GM06990 (cell line): ENCODE results near the gene ONECUT3.

Source experiments
- DNase-seq: peaks from one replicate; pipeline ENCODE4 v3.0.0-alpha.2; 2011; ENCODE audit not compliant: insufficient read length; ENCODE audit errors: extremely low read depth
- H3K27me3 ChIP-seq: replicated peaks from 2 replicates; pipeline ENCODE4 v1.6.0; 2011; ENCODE audit warnings: low read length; ENCODE audit not compliant: control insufficient read depth, insufficient read depth
- H3K36me3 ChIP-seq: 2 replicates; pipeline ENCODE4 v1.5.1; 2011; ENCODE audit warnings: low read length; ENCODE audit not compliant: control insufficient read depth, insufficient read depth
- H3K4me3 ChIP-seq: replicated peaks from 2 replicates; pipeline ENCODE4 v1.5.1; 2011; ENCODE audit warnings: low read depth, mild to moderate bottlenecking, control low read depth, low read length
- CTCF ChIP-seq: IDR thresholded peaks from 2 replicates; pipeline ENCODE4 v1.5.1; 2011; ENCODE audit warnings: low read length, control low read depth, mild to moderate bottlenecking, inconsistent platforms; ENCODE audit not compliant: insufficient read depth, poor library complexity, severe bottlenecking

Gene ONECUT3

GRCh38 chr19:1807695-1808394, 54.5 kb downstream of the ONECUT3 start:
- TF ChIP-seq CTCF, result no peak
- DNase-seq, result no peak
- Histone ChIP-seq H3K4me3 (no peak overlapping the region), H3K36me3 (no peaks in the 10 kb centered on the region), H3K27me3 (no peaks in the 10 kb centered on the region; the same call in 1 of the 2 replicates)

- Histone ChIP-seq H3K27me3 (no peaks in the 10 kb centered on the region; the same call in 1 of the 2 replicates), H3K4me3 (no peak overlapping the region), H3K36me3 (no peaks in the 10 kb centered on the region)
- no peak for DNase-seq
- TF ChIP-seq CTCF, result no peak
These were observed 55.1 kb downstream of the ONECUT3 start for GRCh38 chr19:1808395-1808731.

- H3K27me3 ChIP-seq, result no peaks in the 10 kb centered on the region; the same call in 1 of the 2 replicates
- no peak for DNase-seq
- TF ChIP-seq CTCF, result no peak
- no peak overlapping the region for H3K4me3 ChIP-seq
- H3K36me3 ChIP-seq, result no peaks in the 10 kb centered on the region
These were observed 56.4 kb downstream of the ONECUT3 start for GRCh38 chr19:1809678-1810077.

- Histone ChIP-seq H3K27me3 (no peaks in the 10 kb centered on the region; the same call in 1 of the 2 replicates), H3K36me3 (peaks cover 2% of the 10 kb centered on the region; the same call in 1 of the 2 replicates), H3K4me3 (no peak overlapping the region)
- no peak for TF ChIP-seq CTCF
- DNase-seq, result no peak
These were observed 57.3 kb downstream of the ONECUT3 start for GRCh38 chr19:1810439-1811160.

GRCh38 chr19:1811472-1811894, 58.2 kb downstream of the ONECUT3 start:
- peak overlapping the region; percentile 60 for H3K4me3 ChIP-seq
- DNase-seq, result no peak
- no peak for TF ChIP-seq CTCF
- H3K27me3 ChIP-seq, result no peaks in the 10 kb centered on the region; the same call in 1 of the 2 replicates
- peaks cover 4% of the 10 kb centered on the region; the same call in 1 of the 2 replicates for H3K36me3 ChIP-seq
